ENCODE results near the gene ST7.
A peak's percentile ranks its signal among the peaks of the same experiment; 100 is the strongest.

The ST7 gene

GRCh38 chr7:117264716-117265115 is 311.4 kb downstream of the ST7 start:
- no peak overlapping the region for H3K4me3 Mint-ChIP-seq
- no peak overlapping the region for H3K27ac Mint-ChIP-seq
- H3K36me3 Mint-ChIP-seq (ENCODE audit: low read depth): no peaks in the 10 kb centered on the region
- peaks cover 6% of the 10 kb centered on the region for H3K4me1 Mint-ChIP-seq (ENCODE audit: low read depth)
- H3K27me3 Mint-ChIP-seq: peaks cover 15% of the 10 kb centered on the region
- H3K9me3 Mint-ChIP-seq: no peaks in the 10 kb centered on the region
- no peak for DNase-seq

GRCh38 chr7:117269417-117269816 is 316.1 kb downstream of the ST7 start:
- Mint-ChIP-seq H3K27me3 (peaks cover 35% of the 10 kb centered on the region), H3K9me3 (no peaks in the 10 kb centered on the region), H3K4me1 (ENCODE audit: low read depth) (peaks cover 11% of the 10 kb centered on the region), H3K4me3 (no peak overlapping the region), H3K27ac (peak overlapping the region; percentile 29), H3K36me3 (ENCODE audit: low read depth) (no peaks in the 10 kb centered on the region)
- DNase-seq: no peak

DNA sequence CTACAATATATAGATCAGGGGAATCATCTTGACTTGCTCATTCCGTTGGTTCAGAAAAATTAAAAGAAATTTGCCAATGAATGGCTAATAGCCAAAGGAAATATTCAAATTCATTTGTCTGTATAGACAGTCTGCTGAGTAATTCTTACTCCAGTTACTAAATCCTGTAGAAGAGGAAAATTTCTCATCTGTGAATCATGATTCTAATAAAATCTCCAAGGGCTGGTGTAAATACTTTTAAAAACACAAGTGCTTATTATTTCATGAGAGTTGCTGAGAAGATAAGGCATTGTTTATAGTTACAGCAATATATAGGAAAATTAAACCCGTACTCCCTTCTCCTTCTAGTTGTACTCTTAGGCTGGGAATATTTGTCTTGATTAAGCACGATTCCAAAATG is 316.6 kb downstream of the ST7 start:
- H3K9me3 Mint-ChIP-seq: no peaks in the 10 kb centered on the region
- no peaks in the 10 kb centered on the region for H3K36me3 Mint-ChIP-seq (ENCODE audit: low read depth)
- H3K4me1 Mint-ChIP-seq (ENCODE audit: low read depth): peaks cover 11% of the 10 kb centered on the region
- H3K4me3 Mint-ChIP-seq: no peak overlapping the region
- no peak for DNase-seq
- H3K27me3 Mint-ChIP-seq: peaks cover 38% of the 10 kb centered on the region
- H3K27ac Mint-ChIP-seq: peak overlapping the region; percentile 16

GRCh38 chr7:117270371-117270770 is 317.1 kb downstream of the ST7 start:
- Mint-ChIP-seq H3K4me3 (no peak overlapping the region), H3K36me3 (ENCODE audit: low read depth) (no peaks in the 10 kb centered on the region), H3K27me3 (peaks cover 41% of the 10 kb centered on the region), H3K27ac (no peak overlapping the region), H3K4me1 (ENCODE audit: low read depth) (peaks cover 11% of the 10 kb centered on the region), H3K9me3 (no peaks in the 10 kb centered on the region)
- DNase-seq: no peak

DNA sequence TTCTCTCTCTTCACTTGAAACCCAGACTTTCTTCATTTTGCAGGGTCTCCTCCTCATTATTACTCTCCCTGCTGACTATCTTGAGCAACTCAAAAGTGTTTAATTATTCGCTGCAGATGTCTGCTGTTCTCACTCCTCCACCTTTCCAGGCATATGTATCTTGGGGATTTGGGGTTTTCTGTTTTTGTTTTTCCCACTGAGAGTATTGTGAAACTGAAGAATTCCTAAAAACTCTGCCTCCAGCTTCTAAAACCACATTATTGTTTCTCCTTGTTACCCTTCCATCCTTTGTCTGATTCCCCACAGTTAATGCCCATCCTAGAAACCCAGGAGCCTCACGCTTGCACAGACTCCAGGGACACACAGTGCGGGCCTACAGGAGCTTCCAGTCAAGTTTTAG is 318.3 kb downstream of the ST7 start:
- no peak for DNase-seq
- Mint-ChIP-seq H3K36me3 (ENCODE audit: low read depth) (no peaks in the 10 kb centered on the region), H3K9me3 (no peaks in the 10 kb centered on the region), H3K4me1 (ENCODE audit: low read depth) (peaks cover 11% of the 10 kb centered on the region), H3K4me3 (no peak overlapping the region), H3K27me3 (peaks cover 43% of the 10 kb centered on the region), H3K27ac (no peak overlapping the region)

DNA sequence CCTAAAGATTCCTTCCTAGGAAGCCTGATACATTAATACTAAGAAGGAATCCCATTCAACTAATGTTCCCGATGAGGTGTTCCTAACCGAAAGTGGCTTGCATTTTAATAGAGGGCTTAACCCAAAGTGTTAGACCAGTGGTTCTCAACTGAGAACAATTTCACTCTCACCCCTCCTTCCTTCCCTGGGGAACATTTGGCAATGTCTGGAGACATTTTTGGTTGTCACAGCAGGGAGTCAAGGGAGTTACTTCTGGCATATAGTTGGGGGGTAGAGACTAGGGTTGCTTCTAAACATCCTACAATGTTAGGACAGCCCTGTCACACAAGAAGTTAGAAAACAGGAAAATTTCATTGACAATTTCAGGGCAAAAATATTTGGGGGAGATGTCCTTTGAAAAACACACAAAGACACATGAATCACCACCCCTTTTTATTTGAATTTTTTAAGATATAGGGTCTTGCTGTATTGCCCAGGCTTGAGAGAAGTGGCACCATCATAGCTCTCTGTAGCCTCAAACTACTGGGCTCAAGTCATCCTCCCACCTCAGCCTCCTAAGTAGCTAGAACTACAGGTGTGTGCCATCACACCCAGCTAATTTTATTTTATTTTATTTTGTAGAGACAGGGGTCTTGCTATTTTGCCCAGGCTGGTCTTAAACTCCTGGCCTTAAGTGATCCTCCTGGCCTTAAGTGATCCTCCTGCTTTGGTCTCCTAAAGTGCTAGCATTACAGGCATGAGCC is 318.9 kb downstream of the ST7 start:
- no peaks in the 10 kb centered on the region for H3K9me3 Mint-ChIP-seq
- H3K27ac Mint-ChIP-seq: no peak overlapping the region
- no peak for DNase-seq
- peaks cover 11% of the 10 kb centered on the region for H3K4me1 Mint-ChIP-seq (ENCODE audit: low read depth)
- no peak overlapping the region for H3K4me3 Mint-ChIP-seq
- H3K27me3 Mint-ChIP-seq: peaks cover 38% of the 10 kb centered on the region
- H3K36me3 Mint-ChIP-seq (ENCODE audit: low read depth): no peaks in the 10 kb centered on the region

- no peak overlapping the region for H3K4me3 Mint-ChIP-seq
- DNase-seq: no peak
- H3K36me3 Mint-ChIP-seq (ENCODE audit: low read depth): no peaks in the 10 kb centered on the region
- H3K4me1 Mint-ChIP-seq (ENCODE audit: low read depth): peaks cover 11% of the 10 kb centered on the region
- peaks cover 31% of the 10 kb centered on the region for H3K27me3 Mint-ChIP-seq
- H3K27ac Mint-ChIP-seq: no peak overlapping the region
- no peaks in the 10 kb centered on the region for H3K9me3 Mint-ChIP-seq
These were observed 320.0 kb downstream of the ST7 start for GRCh38 chr7:117273325-117273724.

GRCh38 chr7:117273814-117274225 is 320.5 kb downstream of the ST7 start:
- Mint-ChIP-seq H3K4me3 (no peak overlapping the region), H3K27me3 (peaks cover 31% of the 10 kb centered on the region), H3K9me3 (no peaks in the 10 kb centered on the region), H3K36me3 (ENCODE audit: low read depth) (no peaks in the 10 kb centered on the region), H3K27ac (no peak overlapping the region), H3K4me1 (ENCODE audit: low read depth) (peaks cover 11% of the 10 kb centered on the region)
- DNase-seq: no peak

DNA sequence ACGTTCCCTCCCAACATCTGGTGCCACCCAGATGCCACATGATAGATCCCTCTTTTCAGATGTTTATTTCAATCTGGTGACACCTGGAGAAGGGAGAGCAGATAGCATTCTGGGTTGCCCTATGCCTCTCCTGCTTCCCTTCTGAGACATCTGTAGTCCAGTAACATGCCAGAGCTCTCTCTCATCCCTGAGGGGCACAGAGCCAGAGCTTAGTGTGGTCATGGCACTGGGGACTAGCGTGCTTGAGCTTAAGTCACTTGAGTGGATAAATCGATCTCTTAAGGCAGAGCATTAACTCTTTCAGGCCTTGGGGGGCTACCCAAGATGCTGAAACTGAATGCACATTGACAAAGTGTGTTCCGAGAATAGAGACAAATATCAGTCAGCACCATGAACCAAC is 321.6 kb downstream of the ST7 start:
- Mint-ChIP-seq H3K4me1 (ENCODE audit: low read depth) (peaks cover 3% of the 10 kb centered on the region), H3K36me3 (ENCODE audit: low read depth) (no peaks in the 10 kb centered on the region), H3K4me3 (no peak overlapping the region), H3K27me3 (peaks cover 30% of the 10 kb centered on the region), H3K9me3 (no peaks in the 10 kb centered on the region), H3K27ac (no peak overlapping the region)
- no peak for DNase-seq

- H3K9me3 Mint-ChIP-seq: no peaks in the 10 kb centered on the region
- H3K27me3 Mint-ChIP-seq: peaks cover 15% of the 10 kb centered on the region
- H3K36me3 Mint-ChIP-seq (ENCODE audit: low read depth): no peaks in the 10 kb centered on the region
- no peak overlapping the region for H3K27ac Mint-ChIP-seq
- no peak for DNase-seq
- H3K4me3 Mint-ChIP-seq: no peak overlapping the region
- H3K4me1 Mint-ChIP-seq (ENCODE audit: low read depth): no peaks in the 10 kb centered on the region
These were observed 324.3 kb downstream of the ST7 start for GRCh38 chr7:117277576-117277975.

DNA sequence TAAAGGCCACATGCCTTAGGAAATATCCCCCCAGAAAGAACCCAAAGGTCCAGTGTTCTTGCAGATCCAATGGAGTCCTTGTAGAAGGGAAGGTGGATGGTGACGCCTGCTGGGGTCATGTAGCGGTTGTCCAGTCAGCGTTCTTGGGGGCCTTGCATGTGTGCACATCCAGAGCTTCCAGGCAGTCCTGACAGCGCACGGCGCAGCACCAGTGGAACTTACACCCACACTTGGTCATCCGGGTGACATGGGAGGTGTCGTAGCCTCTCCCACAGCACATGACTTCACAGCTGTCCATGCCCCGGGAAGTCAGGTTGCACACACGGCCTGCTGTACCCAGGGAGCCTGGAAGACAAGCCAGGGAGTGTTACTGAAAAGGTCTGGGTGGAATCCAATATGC is 324.7 kb downstream of the ST7 start:
- Mint-ChIP-seq H3K27me3 (peaks cover 11% of the 10 kb centered on the region), H3K4me3 (no peak overlapping the region), H3K36me3 (ENCODE audit: low read depth) (no peaks in the 10 kb centered on the region), H3K27ac (no peak overlapping the region), H3K4me1 (ENCODE audit: low read depth) (no peaks in the 10 kb centered on the region), H3K9me3 (no peaks in the 10 kb centered on the region)
- DNase-seq: no peak

- H3K4me3 Mint-ChIP-seq: no peak overlapping the region
- no peaks in the 10 kb centered on the region for H3K4me1 Mint-ChIP-seq (ENCODE audit: low read depth)
- peaks cover 9% of the 10 kb centered on the region for H3K27me3 Mint-ChIP-seq
- H3K9me3 Mint-ChIP-seq: no peaks in the 10 kb centered on the region
- DNase-seq: no peak
- H3K36me3 Mint-ChIP-seq (ENCODE audit: low read depth): no peaks in the 10 kb centered on the region
- no peak overlapping the region for H3K27ac Mint-ChIP-seq
These were observed 325.9 kb downstream of the ST7 start for GRCh38 chr7:117279203-117279602.

All from activated T-cell treated with anti-CD3 and anti-CD28 coated beads, Interleukin-2, amount 50 U/mL, for 24 hours (primary cell).